PC-9 (cell line): Measurements from ENCODE around the gene PRIM2.

ENCODE experiments used
- EZH2 ChIP-seq: fragments of 200-600 bp; sonication (generic); IDR thresholded peaks from 2 replicates; pipeline ENCODE4 v1.8.0; 2017; ENCODE audit warnings: antibody characterized with exemption, low read depth
- TF ChIP-seq, protein P1 (sequence below): fragments of 200-600 bp; sonication (generic); conservative IDR thresholded peaks from 2 replicates; pipeline ENCODE4 v1.6.1; 2017; ENCODE audit warnings: mixed run types, antibody characterized with exemption, mild to moderate bottlenecking, moderate library complexity

DNA sequence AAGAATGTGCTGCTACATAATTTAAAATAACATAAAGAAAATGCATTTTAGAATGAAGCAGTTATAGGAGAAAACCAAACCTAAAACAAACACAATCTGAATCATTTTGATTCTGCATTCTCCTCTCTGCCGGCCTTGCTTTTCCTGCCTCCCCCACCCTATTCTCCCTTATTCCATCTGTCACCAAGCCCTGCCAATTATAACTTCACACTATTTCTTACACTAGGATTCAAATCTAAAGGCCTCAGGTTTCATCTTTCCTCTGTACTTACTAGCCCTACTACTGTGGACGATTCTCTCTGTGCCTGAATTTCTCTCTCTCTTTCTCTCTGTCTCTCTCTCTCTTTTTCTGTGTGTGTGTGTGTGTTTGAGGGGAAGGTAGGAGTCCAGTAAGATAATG, 18.7 kb upstream of the PRIM2 start:
- TF ChIP-seq, protein P1, sequence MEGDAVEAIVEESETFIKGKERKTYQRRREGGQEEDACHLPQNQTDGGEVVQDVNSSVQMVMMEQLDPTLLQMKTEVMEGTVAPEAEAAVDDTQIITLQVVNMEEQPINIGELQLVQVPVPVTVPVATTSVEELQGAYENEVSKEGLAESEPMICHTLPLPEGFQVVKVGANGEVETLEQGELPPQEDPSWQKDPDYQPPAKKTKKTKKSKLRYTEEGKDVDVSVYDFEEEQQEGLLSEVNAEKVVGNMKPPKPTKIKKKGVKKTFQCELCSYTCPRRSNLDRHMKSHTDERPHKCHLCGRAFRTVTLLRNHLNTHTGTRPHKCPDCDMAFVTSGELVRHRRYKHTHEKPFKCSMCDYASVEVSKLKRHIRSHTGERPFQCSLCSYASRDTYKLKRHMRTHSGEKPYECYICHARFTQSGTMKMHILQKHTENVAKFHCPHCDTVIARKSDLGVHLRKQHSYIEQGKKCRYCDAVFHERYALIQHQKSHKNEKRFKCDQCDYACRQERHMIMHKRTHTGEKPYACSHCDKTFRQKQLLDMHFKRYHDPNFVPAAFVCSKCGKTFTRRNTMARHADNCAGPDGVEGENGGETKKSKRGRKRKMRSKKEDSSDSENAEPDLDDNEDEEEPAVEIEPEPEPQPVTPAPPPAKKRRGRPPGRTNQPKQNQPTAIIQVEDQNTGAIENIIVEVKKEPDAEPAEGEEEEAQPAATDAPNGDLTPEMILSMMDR, result no peak
- no peak for TF ChIP-seq EZH2
